GM18526 (cell line): Measurements from ENCODE around the gene GPC6.

Source experiments
- POLR2A ChIP-seq: IDR thresholded peaks from 3 replicates; pipeline ENCODE4 v1.6.1; 2011; ENCODE audit not compliant: insufficient read length; ENCODE audit errors: extremely low read depth

The GPC6 gene

GRCh38 chr13:94315188-94315587 is 1088.6 kb downstream of the GPC6 start:
- no peak for TF ChIP-seq POLR2A

- no peak for TF ChIP-seq POLR2A
Observed at GRCh38 chr13:94317063-94317491, 1090.5 kb downstream of the GPC6 start.

DNA sequence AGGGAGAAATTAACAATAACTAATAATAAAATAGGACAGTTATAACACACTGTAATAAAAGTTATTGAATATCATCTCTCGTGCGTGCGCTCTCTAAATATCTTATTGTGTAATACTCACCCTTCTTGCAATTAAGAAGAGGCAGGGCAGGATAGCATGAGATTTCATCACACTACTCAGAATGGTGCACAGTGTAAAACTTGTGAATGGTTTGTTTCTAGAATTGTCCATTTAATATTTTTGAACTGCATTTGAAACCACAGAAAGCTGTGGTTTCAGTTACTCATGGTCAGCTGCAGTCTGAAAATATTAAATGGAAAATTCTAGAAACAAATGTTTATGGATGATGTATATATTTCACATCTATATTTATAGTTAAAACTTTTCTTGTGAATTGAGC is 1091.8 kb downstream of the GPC6 start:
- TF ChIP-seq POLR2A, result no peak

DNA sequence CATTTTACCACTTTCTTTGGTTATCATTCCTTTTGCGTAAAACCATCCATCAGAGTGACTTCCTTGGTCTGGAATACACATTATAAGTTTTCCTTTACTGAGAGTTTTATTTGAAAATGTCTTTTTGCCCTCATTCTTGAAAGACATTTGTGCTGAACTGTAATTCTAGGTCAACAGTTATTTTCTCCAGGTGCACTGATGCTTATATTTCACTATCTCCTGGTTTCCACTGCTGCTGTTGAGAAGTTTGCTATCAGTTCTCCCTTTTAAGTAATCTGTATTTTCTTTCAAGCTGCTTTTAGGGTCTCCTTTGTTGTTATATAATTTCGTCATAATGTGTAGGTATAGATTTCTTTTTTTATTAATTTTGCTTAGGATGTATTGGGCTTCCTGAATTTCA is 1092.9 kb downstream of the GPC6 start:
- TF ChIP-seq POLR2A, result no peak

DNA sequence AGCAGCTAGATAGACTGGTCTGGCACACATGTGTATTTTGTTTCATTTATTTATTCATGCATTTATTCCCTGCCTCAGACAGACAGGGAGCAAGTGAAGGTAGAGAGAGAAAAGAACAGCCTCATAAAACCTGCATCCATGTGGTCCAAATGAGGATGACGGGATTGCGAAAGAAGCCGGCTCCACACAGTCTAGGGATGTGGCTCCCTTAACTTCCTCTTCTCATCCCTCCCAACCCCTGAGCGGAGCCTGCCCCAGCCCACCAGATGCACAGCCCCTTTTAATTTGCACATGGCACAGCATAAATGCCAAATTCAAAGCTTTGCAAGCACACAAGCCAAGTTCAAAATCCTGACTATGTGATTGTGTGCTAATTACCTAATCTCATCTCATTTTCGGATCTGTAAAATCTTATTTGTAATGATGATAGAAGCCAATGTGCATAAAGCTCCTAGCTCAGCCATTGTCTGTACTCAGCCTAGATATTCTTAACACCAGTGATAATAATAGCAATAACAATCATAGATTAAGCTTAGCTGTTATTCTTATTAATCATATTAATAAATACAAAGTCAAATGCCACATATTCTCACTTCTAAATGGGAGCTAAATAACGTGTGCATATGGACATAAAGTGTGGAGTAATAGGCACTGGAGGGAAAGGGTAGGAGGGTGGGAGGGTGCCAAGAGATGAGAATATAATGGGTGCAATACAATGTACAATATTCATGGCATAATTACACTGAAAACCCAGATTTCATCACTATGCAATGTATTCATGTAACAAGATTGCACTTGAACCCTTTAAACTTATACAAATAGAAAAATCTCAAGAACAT is 1096.5 kb downstream of the GPC6 start:
- no peak for TF ChIP-seq POLR2A

DNA sequence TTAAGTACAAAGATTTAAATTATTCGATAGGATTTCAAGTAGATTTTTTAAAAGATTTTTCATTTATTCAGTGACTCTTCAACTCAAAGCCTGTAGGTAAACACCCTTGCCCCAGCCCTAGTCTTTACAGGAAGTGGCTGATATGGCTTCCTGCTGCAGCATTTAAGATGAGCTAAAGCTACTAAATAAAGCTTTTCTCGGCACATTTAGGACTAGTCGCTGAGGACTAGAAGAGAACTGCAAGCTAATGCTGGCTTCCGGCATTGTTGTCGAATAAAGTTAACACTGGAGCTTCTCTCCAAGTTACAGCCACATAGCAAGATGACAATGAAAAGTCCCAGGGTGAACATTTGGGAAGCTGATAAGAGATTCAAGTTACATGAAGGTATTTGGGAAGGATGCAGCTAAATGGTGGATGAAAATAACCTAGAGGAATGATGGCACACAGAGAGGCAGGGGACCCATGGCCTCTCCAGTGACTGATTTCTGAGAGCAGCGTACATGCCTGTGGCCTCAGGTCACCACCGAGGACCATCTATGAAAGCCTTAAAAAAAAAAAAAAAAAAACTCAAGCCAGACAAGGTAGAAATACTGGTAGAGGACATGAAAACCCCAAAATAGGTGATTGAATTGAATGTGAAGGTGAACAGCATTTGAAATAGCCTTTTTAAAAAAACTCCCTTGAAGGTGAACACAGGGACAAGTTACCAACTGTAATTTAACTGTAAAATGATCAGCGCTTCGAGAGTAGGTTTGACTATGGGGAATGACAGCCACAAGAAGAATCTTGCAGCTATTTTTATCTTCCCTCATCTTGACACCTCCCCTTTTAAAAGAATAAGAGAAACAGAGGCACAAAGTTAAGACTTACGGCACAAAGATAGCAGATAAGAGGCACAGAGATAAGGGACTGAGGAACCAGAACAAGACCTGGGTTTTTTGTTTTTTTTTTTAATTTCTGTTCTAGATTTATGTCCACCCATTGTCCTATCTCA is 1097.5 kb downstream of the GPC6 start:
- no peak for TF ChIP-seq POLR2A

DNA sequence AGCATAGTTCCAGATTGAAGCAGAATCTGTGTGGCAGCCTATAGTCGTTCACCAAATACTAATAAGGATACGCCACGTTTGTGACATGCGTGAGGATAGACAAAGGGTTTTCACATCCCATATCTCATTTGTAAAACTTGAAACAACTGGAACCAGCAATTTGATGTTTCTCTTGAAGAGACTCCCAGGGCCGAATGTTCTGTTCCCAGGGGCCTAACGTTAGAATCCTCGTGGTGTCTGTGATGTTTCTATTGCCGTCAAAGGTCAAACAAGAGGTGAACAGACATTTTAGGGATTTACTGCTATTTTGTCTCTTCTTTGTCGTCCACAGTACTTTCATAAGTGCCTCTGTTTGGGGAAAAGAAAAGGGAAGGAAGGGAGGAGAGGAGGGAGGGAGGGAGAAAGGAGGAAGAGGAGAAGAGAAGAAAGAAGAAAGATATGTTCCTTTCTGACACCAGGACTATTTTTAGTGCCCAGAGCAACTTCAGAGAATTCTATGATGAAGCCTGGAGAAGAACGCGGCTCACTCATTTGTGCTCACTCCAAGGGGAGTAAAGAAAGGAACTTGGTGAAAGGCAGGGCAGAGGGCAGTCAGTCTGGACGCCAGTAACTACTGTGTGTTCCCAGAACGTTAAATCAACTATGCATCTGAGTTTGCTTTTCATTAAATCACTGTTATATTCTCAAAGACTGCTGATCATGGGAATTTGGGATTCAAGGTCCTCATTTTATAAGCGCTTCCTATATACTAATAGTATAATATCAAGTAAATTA is 1098.3 kb downstream of the GPC6 start:
- TF ChIP-seq POLR2A, result no peak

DNA sequence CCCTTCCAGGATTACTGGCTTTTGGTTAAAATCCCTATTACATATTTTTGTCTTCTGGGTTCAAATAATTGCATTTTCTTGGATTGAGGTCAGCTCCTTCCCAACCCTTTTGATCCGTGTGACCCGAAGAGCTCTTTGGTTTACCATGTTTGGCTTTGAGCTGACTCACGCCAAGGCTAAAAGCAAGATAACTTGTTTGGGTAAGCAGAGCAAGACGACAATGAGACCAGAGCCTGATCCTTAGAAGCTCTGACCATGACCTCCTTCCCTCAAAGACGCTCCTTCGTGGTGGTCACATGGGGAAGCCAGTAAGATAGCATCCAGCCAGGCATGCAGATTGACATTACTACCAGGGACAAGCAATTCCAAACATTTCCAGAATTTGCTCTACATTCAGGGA is 1099.0 kb downstream of the GPC6 start:
- TF ChIP-seq POLR2A, result no peak

GRCh38 chr13:94327318-94327717 is 1100.7 kb downstream of the GPC6 start:
- no peak for TF ChIP-seq POLR2A

DNA sequence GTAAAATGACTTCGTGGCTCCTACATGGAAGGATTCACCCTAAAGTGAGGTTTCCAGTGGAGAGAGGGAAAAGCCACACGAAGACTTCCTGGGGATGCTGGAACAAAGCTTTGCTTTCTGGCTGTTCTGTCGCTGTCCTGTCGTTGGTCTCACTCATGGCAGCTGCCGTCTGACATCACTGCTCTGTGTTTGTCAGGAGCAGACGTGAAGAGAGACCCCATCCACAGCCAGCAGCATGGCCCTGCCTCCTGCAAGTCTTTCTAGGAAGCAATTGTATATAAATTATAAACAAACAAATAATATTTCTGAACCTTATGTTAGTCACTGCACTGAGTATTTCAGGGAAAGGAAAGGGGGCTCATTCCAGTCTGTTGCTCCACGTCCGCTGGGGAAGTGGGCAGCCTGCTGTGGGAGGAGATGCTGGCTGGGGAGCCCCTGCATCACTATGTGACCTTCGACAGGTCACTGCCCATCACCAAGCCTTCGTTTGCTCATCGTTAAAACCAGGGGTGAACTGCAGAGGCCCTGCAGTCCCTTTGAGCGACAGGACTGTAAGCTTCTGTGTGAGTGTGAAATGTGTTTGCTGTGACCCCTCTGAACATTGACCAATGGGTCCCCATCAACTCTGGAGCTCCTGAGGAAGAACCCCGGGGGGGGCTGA is 1101.9 kb downstream of the GPC6 start:
- no peak for TF ChIP-seq POLR2A

- TF ChIP-seq POLR2A, result no peak
Observed at GRCh38 chr13:94329277-94329676, 1102.7 kb downstream of the GPC6 start.

- no peak for TF ChIP-seq POLR2A
Observed at GRCh38 chr13:94329754-94330551, 1103.3 kb downstream of the GPC6 start.

GRCh38 chr13:94330552-94331071 is 1104.0 kb downstream of the GPC6 start:
- no peak for TF ChIP-seq POLR2A

DNA sequence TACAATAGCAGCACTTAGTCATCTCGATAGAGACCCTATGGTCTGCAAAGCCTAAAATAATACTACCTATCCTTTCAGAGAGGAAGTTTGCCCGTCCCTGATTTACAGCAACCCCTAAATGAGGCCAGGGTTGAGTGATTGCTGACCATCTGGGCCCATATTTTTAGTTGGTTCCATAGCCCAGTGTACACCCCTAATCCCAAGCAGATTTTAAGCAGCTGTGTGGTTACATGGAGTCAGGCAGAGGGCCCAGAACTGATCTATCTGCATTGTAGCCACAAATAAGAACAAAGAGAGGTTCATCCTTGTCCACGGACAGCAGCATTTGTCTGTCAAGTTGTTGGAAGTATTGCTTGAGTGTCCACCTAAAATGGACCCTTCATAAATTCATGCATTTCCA is 1104.7 kb downstream of the GPC6 start:
- TF ChIP-seq POLR2A, result no peak
